Measurements from ENCODE around the gene CSDE1. TPM values are rescaled to one million over a fixed set of nuclear protein-coding genes. Genes with fewer than 3 reads are reported as not detected.

Gene CSDE1
- 533 and 591 TPM in 2 replicates for total RNA-seq

DNA sequence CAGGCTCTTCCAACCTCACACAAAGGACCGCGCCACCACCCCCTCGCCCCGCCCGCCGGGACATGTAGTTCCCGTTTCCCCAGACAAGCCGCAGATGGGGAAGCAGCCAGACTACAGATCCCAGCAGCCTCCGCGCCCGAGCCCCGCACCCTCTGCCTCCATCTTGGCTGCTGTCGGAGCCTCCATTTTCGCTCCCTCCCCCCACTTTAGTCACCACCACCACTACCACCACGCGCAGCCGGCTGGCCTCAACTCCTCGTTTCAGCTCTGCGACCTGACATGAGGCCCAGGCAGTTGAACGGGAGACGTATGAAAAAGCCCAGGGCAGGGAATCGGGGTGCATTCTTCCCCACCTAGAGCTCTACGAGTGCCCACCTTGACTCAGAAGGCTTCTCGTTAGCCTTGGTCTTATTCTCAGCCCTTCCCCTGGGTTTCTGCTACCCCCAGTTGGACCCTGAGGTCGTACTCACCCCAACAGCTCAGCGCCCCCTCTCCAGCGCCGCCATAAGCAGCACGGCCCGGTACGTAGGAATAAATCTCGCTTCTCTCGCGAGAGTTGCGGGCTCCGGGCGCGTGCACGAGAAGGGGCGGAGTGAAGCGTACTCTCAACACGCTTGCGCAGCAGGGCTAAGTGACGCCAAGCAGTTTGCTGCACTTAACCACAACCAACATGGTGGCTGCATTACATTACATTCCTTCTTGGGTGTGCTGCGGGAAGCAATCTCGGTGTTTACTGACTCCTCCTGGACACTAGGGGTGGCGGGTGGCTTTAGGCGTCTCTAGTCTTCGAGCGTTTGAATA, at the start of gene CSDE1:
CSDE1 (minus strand) TSS at position 530 of the 801 bp plus-strand sequence. CDS start 18,094 bp downstream, outside the sequence.

DNA sequence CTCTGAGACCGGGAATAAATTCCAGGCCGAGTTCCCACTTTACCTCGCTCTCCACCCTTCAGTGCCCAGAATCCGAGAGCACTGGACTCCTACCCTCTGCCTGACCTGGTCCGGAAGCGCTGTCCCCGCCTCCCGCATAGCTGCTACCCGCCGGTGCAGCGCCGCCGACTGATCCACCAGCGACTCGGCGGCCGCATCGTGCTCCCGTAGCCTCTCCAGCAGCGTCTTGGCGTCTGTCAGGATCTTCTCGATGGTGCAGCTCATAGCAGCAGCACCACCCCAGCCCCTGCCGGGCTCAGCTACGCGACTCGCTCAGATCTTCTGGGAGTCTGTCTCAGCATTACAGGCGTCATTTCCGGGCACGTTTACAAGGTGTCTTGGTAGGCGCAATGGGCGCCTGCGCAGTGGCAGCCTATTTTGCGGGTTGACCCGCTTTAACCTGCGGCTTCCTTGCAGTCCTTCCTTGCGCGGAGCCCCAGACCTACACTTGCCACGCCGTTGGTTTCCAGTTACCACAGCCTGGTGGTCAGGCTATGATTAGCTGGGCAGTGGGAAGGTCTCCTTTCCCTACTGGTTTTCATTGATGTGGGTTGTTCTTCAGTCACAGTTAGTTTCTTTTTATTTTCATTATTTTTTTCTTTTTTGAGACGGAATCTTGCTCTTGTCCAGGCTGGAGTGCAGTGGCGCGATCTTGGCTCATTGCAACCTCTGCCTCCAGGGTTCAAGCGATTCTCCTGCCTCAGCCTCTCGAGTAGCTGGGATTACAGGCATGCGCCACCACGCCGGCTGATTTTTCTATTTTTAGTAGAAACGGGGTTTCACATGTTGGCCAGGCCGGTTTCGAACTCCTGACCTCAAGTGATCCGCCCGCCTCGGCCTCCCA, 22.8 kb upstream of the CSDE1 start, which contains the start of gene SIKE1:
SIKE1 (minus strand) TSS at position 342 of the 883 bp plus-strand sequence; CDS start at position 264, 78 bp downstream.

DNA sequence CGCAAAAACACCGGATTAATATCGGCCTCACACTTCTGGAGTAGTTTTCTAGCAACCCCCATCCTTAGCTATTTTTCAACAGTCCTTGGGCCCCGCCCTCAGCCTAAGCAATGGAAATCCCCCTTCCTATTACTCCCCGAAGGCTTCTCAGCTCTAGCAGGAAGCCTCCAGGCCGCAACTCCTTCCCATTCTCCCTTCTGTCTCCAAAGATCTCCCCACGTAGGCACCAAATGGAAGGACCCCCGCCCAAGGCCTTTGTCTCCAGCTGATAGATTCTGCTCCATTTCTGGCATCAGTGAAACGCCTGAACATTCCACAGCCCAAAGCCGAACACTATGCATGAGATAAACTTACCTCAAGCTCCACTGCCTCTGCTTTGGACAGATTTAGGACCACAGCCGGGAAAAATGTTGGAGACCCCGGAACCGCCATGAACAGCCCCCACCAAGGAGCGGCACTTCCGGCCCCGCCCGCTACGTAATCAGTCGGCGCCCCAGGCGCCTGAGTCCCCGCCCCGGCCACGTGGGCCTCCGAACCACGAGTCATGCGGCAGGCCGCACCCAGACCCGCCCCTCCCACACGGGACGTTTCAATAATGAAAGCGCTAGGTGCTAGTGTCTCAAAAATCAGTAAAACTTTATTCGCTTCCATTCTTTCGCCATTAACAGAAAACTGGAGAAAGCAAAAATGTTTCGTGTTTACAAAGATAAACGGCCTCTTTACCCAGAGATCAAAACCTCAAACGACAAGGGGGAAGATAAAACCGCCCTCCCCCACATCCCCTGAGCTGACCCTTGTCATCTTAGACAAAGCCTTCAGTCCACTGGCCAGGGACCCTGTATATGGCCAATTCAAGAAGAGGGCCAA, 41.2 kb downstream of the CSDE1 start, which contains the start of gene NRAS:
NRAS (minus strand) TSS at position 468 of the 867 bp plus-strand sequence. CDS start 611 bp downstream, outside the sequence.

DNA sequence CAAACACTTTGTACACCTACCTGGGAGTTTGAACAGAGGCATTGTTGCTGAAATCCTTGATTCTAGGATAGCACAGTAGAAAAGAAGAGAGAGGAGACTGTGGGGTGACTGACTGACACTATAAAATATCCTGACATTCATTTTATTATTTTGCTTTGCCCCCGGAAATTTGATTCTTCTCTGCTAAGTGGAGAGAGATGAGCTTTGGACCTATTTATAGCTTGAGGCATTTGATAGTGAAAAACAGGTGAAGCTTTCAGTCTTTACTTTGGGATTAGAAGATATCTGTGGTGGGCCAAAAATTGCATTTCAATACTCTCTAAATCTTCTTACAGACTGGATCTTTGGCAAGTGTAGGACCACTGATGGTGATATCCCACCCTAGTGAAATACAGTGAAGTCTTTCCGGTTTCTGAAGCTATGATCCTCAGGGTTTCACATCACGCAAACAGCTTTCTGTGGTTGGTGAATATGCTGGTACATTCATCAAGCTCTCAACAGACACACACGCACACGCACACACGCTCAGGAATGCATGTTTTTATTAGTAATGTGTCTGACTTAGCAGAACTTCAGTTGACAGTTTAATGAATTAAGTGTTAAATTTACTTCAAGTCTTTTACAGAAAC, 62.2 kb downstream of the CSDE1 start, which contains the start of gene AMPD1:
AMPD1 (minus strand) TSS at position 117 of the 629 bp plus-strand sequence; CDS start at position 42, 75 bp downstream.

GRCh38 chr1:114669562-114670082, 88.2 kb downstream of the CSDE1 start, which contains the start of gene DENND2C:
TSS of gene DENND2C (minus strand) at chr1:114670049. CDS start at chr1:114625984, 44,065 bp downstream.

Other genes with a start within 250 kb of the CSDE1 start
- gene TRIM33, start 246.8 kb downstream of the CSDE1 start, total RNA-seq = 9.4 and 15.0 TPM in 2 replicates
- 24.2 and 29.8 TPM in 2 replicates for gene BCAS2, start 176.4 kb downstream of the CSDE1 start, total RNA-seq
- gene DENND2C, start 87.9 kb downstream of the CSDE1 start, total RNA-seq = 0.54 and 1.9 TPM in 2 replicates
- gene AMPD1, start 62.4 kb downstream of the CSDE1 start, total RNA-seq = not detected in 2 replicates
- gene NRAS, start 41.2 kb downstream of the CSDE1 start, total RNA-seq = 43.7 and 47.1 TPM in 2 replicates
- gene SIKE1, start 22.7 kb upstream of the CSDE1 start, total RNA-seq = 30.7 and 62.4 TPM in 2 replicates
- gene SYCP1, start 96.9 kb upstream of the CSDE1 start, total RNA-seq = not detected in 2 replicates

Measured in cardiac atrium fibroblast (primary cell).